SK-N-SH (cell line): ENCODE data around the gene TMEM30A.

ENCODE experiments used
- CTCF ChIP-seq: fragments of 200-600 bp; sonication (generic); IDR thresholded peaks from 2 replicates; pipeline ENCODE4 v1.6.1; 2017; ENCODE audit warnings: antibody characterized with exemption, mild to moderate bottlenecking, moderate library complexity
- EP300 ChIP-seq, 2 experiments: IDR thresholded peaks; 2 replicates each; pipeline versions ENCODE4 v1.4.0 to v1.6.1; 2012; ENCODE audit warnings: borderline replicate concordance in 1 of 2, low read depth in 1 of 2, low read length in 1 of 2
- REST ChIP-seq: IDR thresholded peaks from 2 replicates; pipeline ENCODE4 v1.6.1; 2012; ENCODE audit warnings: mild to moderate bottlenecking, low read depth, low read length, moderate library complexity
- SIN3A ChIP-seq: IDR thresholded peaks from 2 replicates; pipeline ENCODE4 v1.6.1; 2012; ENCODE audit warnings: low read depth, mild to moderate bottlenecking, low read length, moderate library complexity, borderline replicate concordance
- SMC3 ChIP-seq: IDR thresholded peaks from 2 replicates; pipeline ENCODE4 v1.6.1; 2012; ENCODE audit warnings: low read depth, low read length, improper control_type of control experiment
- TAF1 ChIP-seq: IDR thresholded peaks from 2 replicates; pipeline ENCODE4 v1.6.1; 2012; ENCODE audit warnings: low read depth, mild to moderate bottlenecking, low read length, moderate library complexity, borderline replicate concordance
- USF1 ChIP-seq: IDR thresholded peaks from 2 replicates; pipeline ENCODE4 v1.4.0; 2012; ENCODE audit warnings: low read depth, borderline replicate concordance

- TF ChIP-seq CTCF (no peak), USF1 (no peak), SIN3A (no peak), EP300 (IDR thresholded peaks at IDR 0.05; ENCODE audit: borderline replicate concordance in 1 of 2, low read depth in 1 of 2, low read length in 1 of 2) (no peak), TAF1 (no peak), SMC3 (no peak), REST (no peak)
Observed at GRCh38 chr6:75246386-75246785, 38.2 kb downstream of the TMEM30A start.
